GM23248 (cell line): ENCODE data around the gene LPIN1. TPM values are rescaled to one million over a fixed set of nuclear protein-coding genes. Genes with fewer than 3 reads are reported as not detected.

ENCODE experiments used
- DNase-seq: peaks from one replicate; pipeline ENCODE4 v3.0.0-alpha.2; 2015
- H2AFZ ChIP-seq: fragments of 200-600 bp; sonication (generic); 2 replicates; pipeline ENCODE4 v1.6.1; 2016; ENCODE audit warnings: antibody characterized with exemption
- H3F3A ChIP-seq: fragments of 200-600 bp; sonication (generic); 2 replicates; pipeline ENCODE4 v1.6.1; 2016; ENCODE audit warnings: mild to moderate bottlenecking, antibody characterized with exemption, mixed run types; ENCODE audit not compliant: insufficient read depth
- H3K27ac ChIP-seq: fragments of 200-600 bp; sonication (generic); 2 replicates; pipeline ENCODE4 v1.5.1; 2016; ENCODE audit warnings: mild to moderate bottlenecking
- H3K27me3 ChIP-seq: fragments of 200-600 bp; sonication (generic); replicated peaks from 2 replicates; pipeline ENCODE4 v1.6.1; 2016; ENCODE audit warnings: mild to moderate bottlenecking; ENCODE audit not compliant: insufficient read depth
- H3K36me3 ChIP-seq: fragments of 200-600 bp; sonication (generic); 2 replicates; pipeline ENCODE4 v1.6.1; 2016; ENCODE audit warnings: low read depth, mild to moderate bottlenecking
- H3K4me1 ChIP-seq: fragments of 200-600 bp; sonication (generic); 2 replicates; pipeline ENCODE4 v1.6.1; 2016; ENCODE audit warnings: mild to moderate bottlenecking; ENCODE audit not compliant: insufficient read depth
- H3K4me2 ChIP-seq: fragments of 200-600 bp; sonication (generic); one replicate; pipeline ENCODE4 v1.6.1; 2016; ENCODE audit warnings: mild to moderate bottlenecking; ENCODE audit not compliant: unreplicated experiment
- H3K4me3 ChIP-seq: fragments of 200-600 bp; sonication (generic); 2 replicates; pipeline ENCODE4 v1.5.1; 2016; ENCODE audit warnings: mild to moderate bottlenecking
- H3K79me2 ChIP-seq: fragments of 200-600 bp; sonication (generic); 2 replicates; pipeline ENCODE4 v1.6.1; 2016; ENCODE audit warnings: mild to moderate bottlenecking; ENCODE audit not compliant: insufficient read depth
- H3K9ac ChIP-seq: fragments of 200-600 bp; sonication (generic); 2 replicates; pipeline ENCODE4 v1.6.1; 2016; ENCODE audit warnings: mild to moderate bottlenecking
- H3K9me2 ChIP-seq: fragments of 200-600 bp; sonication (generic); 2 replicates; pipeline ENCODE4 v1.6.1; 2016; ENCODE audit warnings: mixed run types, mild to moderate bottlenecking, moderate library complexity; ENCODE audit not compliant: insufficient read depth
- H3K9me3 ChIP-seq: fragments of 200-600 bp; sonication (generic); one replicate; pipeline ENCODE4 v1.6.1; 2017; ENCODE audit warnings: low read depth
- H4K20me1 ChIP-seq: fragments of 200-600 bp; sonication (generic); 2 replicates; pipeline ENCODE4 v1.6.0; 2016; ENCODE audit not compliant: insufficient read depth
- EZH2 ChIP-seq: fragments of 200-600 bp; sonication (generic); IDR thresholded peaks from 2 replicates; pipeline ENCODE4 v1.6.1; 2018; ENCODE audit warnings: antibody characterized with exemption, mild to moderate bottlenecking; ENCODE audit not compliant: insufficient read depth, poor library complexity, severe bottlenecking
- EZH2phosphoT487 ChIP-seq: fragments of 200-600 bp; sonication (generic); IDR thresholded peaks from 2 replicates; pipeline ENCODE4 v1.6.1; 2018; ENCODE audit warnings: antibody characterized with exemption, moderate library complexity, mild to moderate bottlenecking, low read depth; ENCODE audit not compliant: insufficient read depth
- WGBS, 2 experiments: methylation state at CpG; one replicate each; pipeline ENCODE4 v1.1.6; 2015 to 2017; ENCODE audit warnings: low lambda C conversion rate in 2 of 2, low coverage in 1 of 2; ENCODE audit errors: missing lambda C conversion rate in 2 of 2; 5-methylcytosine and 5-hydroxymethylcytosine counted together
- in situ Hi-C: fragments of 300-500 bp; cut with MboI; formaldehyde crosslinking; loops from 2 replicates; pipeline ENCODE4 v1.15.0; 2020
- polyA plus RNA-seq: library from polyadenylated mRNA; unstranded; fragments of >200 nt; fragmentation: Nextera tagmentation; extraction: Ambion mirVana; gene quantifications from 2 replicates; pipeline ENCODE4 v1.2.1, GENCODE V29; 2016
- total RNA-seq: library from RNA; depleted of rRNA; stranded (reverse); fragments of >200 nt; shearing (Covaris generic); gene quantifications from 2 replicates; pipeline ENCODE4 v1.2.3, GENCODE V29; 2014

Gene LPIN1
- total and polyA plus RNA-seq, 2 experiments from 2014 or later = 11.2 to 12.6 TPM

GRCh38 chr2:11830708-11831301, 84.4 kb downstream of the LPIN1 start:
- Histone ChIP-seq H3K4me1 (peaks cover 38% of the 10 kb centered on the region), H3K36me3 (no peaks in the 10 kb centered on the region; the same call in 1 of the 2 replicates), H4K20me1 (no peaks in the 10 kb centered on the region), H2AFZ (peak overlapping the region; percentile 58), H3K9me2 (no peaks in the 10 kb centered on the region), H3K9me3 (no peaks in the 10 kb centered on the region), H3K9ac (peak overlapping the region; percentile 58), H3K79me2 (no peaks in the 10 kb centered on the region), H3F3A (peaks cover 46% of the 10 kb centered on the region), H3K4me2 (peak overlapping the region; percentile 91), H3K27ac (peak overlapping the region; percentile 64), H3K4me3 (peak overlapping the region; percentile 67), H3K27me3 (no peaks in the 10 kb centered on the region)
- in situ Hi-C loops = loop anchor here (10.0 to 25.0 kb wide), 2 partner anchors 884 to 1181 kb away; partner anchors contain the start of gene TRIB2
- DNase-seq = no peak
- 58 to 59% methylated on average over 7 of the region's 7 CpGs for WGBS, 2 experiments
- no peak for TF ChIP-seq EZH2phosphoT487
- no peak for TF ChIP-seq EZH2

- Histone ChIP-seq H3K27me3 (no peaks in the 10 kb centered on the region), H3K4me1 (peaks cover 38% of the 10 kb centered on the region), H3K4me2 (no peak overlapping the region), H3K36me3 (no peaks in the 10 kb centered on the region; the same call in 1 of the 2 replicates), H3K9me2 (no peaks in the 10 kb centered on the region), H3K9me3 (no peaks in the 10 kb centered on the region), H3K27ac (no peak overlapping the region), H3K9ac (no peak overlapping the region), H3K79me2 (no peaks in the 10 kb centered on the region), H2AFZ (no peak overlapping the region), H4K20me1 (no peaks in the 10 kb centered on the region), H3K4me3 (no peak overlapping the region), H3F3A (peaks cover 46% of the 10 kb centered on the region)
- in situ Hi-C loops = loop anchor here (10.0 to 25.0 kb wide), 2 partner anchors 883 to 1181 kb away; partner anchors contain the start of gene TRIB2
- WGBS, 2 experiments = 95 to 98% methylated on average over 5 of the region's 5 CpGs
- DNase-seq = no peak
- no peak for TF ChIP-seq EZH2phosphoT487
- no peak for TF ChIP-seq EZH2
These were observed 85.0 kb downstream of the LPIN1 start for GRCh38 chr2:11831415-11831814.

- H3K4me2 ChIP-seq = no peak overlapping the region
- H3K27ac ChIP-seq = no peak overlapping the region
- DNase-seq = no peak
- no peaks in the 10 kb centered on the region for H3K9me2 ChIP-seq
- no peaks in the 10 kb centered on the region for H3K79me2 ChIP-seq
- H2AFZ ChIP-seq = no peak overlapping the region
- WGBS, 2 experiments = 97 to 98% methylated on average over 5 of the region's 5 CpGs
- H3K9ac ChIP-seq = no peak overlapping the region
- TF ChIP-seq EZH2 = no peak
- TF ChIP-seq EZH2phosphoT487 = no peak
- H3F3A ChIP-seq = peaks cover 46% of the 10 kb centered on the region
- in situ Hi-C loops = loop anchor here (10.0 to 25.0 kb wide), 2 partner anchors 882 to 1180 kb away; partner anchors contain the start of gene TRIB2
- H3K4me1 ChIP-seq = peaks cover 38% of the 10 kb centered on the region
- no peaks in the 10 kb centered on the region for H3K36me3 ChIP-seq
- H3K9me3 ChIP-seq = no peaks in the 10 kb centered on the region
- H3K27me3 ChIP-seq = no peaks in the 10 kb centered on the region
- no peak overlapping the region for H3K4me3 ChIP-seq
- no peaks in the 10 kb centered on the region for H4K20me1 ChIP-seq
These were observed 86.1 kb downstream of the LPIN1 start for GRCh38 chr2:11832531-11832930.

GRCh38 chr2:11833601-11834000, 87.2 kb downstream of the LPIN1 start:
- peak overlapping the region; percentile 71 for H2AFZ ChIP-seq
- H3K4me2 ChIP-seq = peak overlapping the region; percentile 67

More at GRCh38 chr2:11833601-11834000, 87.2 kb downstream of the LPIN1 start:
- Histone ChIP-seq H3K9ac (peak overlapping the region; percentile 43), H3F3A (peaks cover 45% of the 10 kb centered on the region), H3K9me3 (no peaks in the 10 kb centered on the region), H3K36me3 (no peaks in the 10 kb centered on the region), H3K9me2 (no peaks in the 10 kb centered on the region), H3K79me2 (no peaks in the 10 kb centered on the region), H3K4me3 (peak overlapping the region; percentile 43), H3K4me1 (peaks cover 38% of the 10 kb centered on the region), H4K20me1 (no peaks in the 10 kb centered on the region), H3K27ac (peak overlapping the region; percentile 81), H3K27me3 (no peaks in the 10 kb centered on the region)
- DNase-seq = peak; percentile 91
- in situ Hi-C loops = loop anchor here (10.0 to 25.0 kb wide), 2 partner anchors 881 to 1179 kb away; partner anchors contain the start of gene TRIB2
- TF ChIP-seq EZH2 (no peak), EZH2phosphoT487 (peak; percentile 79)
- 21 to 28% methylated on average over 6 of the region's 6 CpGs for WGBS, 2 experiments
